ENCODE measurements around the gene RAD23A. TPM values are rescaled to one million over a fixed set of nuclear protein-coding genes. Genes with fewer than 3 reads are reported as not detected.

The RAD23A gene
- total RNA-seq, 1 experiment from 2014 or later, result 164 TPM

Other genes starting within 250 kb of the RAD23A start
- gene FBXW9, start 249.2 kb upstream of the RAD23A start, total RNA-seq (2014; rRNA removed; shearing (Covaris generic)), result 9.0 and 13.2 TPM in 2 replicates
- 24.0 and 25.8 TPM in 2 replicates for gene TNPO2, start 221.9 kb upstream of the RAD23A start, total RNA-seq (2014; rRNA removed; shearing (Covaris generic))
- gene TRIR, start 211.2 kb upstream of the RAD23A start, total RNA-seq (2014; rRNA removed; shearing (Covaris generic)), result 274 and 417 TPM in 2 replicates
- 88.5 and 127 TPM in 2 replicates for gene GET3, start 208.4 kb upstream of the RAD23A start, total RNA-seq (2014; rRNA removed; shearing (Covaris generic))
- gene BEST2, start 194.1 kb upstream of the RAD23A start, total RNA-seq (2014; rRNA removed; shearing (Covaris generic)), result 0.13 TPM in 1 of 2 replicates, not detected in the other
- 12.4 and 27.5 TPM in 2 replicates for gene HOOK2, start 170.3 kb upstream of the RAD23A start, total RNA-seq (2014; rRNA removed; shearing (Covaris generic))
- gene JUNB, start 154.4 kb upstream of the RAD23A start, total RNA-seq (2014; rRNA removed; shearing (Covaris generic)), result 112 and 115 TPM in 2 replicates
- 4.6 and 8.7 TPM in 2 replicates for gene PRDX2, start 144.1 kb upstream of the RAD23A start, total RNA-seq (2014; rRNA removed; shearing (Covaris generic))
- not detected in 2 replicates for gene THSD8, start 143.8 kb upstream of the RAD23A start, total RNA-seq (2014; rRNA removed; shearing (Covaris generic))
- gene RNASEH2A, start 139.3 kb upstream of the RAD23A start, total RNA-seq (2014; rRNA removed; shearing (Covaris generic)), result 68.8 and 78.9 TPM in 2 replicates
- not detected in 2 replicates for gene RTBDN, start 111.3 kb upstream of the RAD23A start, total RNA-seq (2014; rRNA removed; shearing (Covaris generic))
- not detected in 2 replicates for gene MAST1, start 107.3 kb upstream of the RAD23A start, total RNA-seq (2014; rRNA removed; shearing (Covaris generic))
- gene DNASE2, start 64.4 kb upstream of the RAD23A start, total RNA-seq (2014; rRNA removed; shearing (Covaris generic)), result 21.8 and 25.5 TPM in 2 replicates
- gene KLF1, start 58.7 kb upstream of the RAD23A start, total RNA-seq (2014; rRNA removed; shearing (Covaris generic)), result not detected in 2 replicates
- 25.9 and 43.7 TPM in 2 replicates for gene GCDH, start 54.7 kb upstream of the RAD23A start, total RNA-seq (2014; rRNA removed; shearing (Covaris generic))
- 0.24 TPM in 1 of 2 replicates, not detected in the other for gene SYCE2, start 26.6 kb upstream of the RAD23A start, total RNA-seq (2014; rRNA removed; shearing (Covaris generic))
- 48.3 and 101 TPM in 2 replicates for gene FARSA, start 12.2 kb upstream of the RAD23A start, total RNA-seq (2014; rRNA removed; shearing (Covaris generic))
- 1,330 and 1,700 TPM in 2 replicates for gene CALR, start 7.3 kb upstream of the RAD23A start, total RNA-seq (2014; rRNA removed; shearing (Covaris generic))
- gene GADD45GIP1, start 11.4 kb downstream of the RAD23A start, total RNA-seq (2014; rRNA removed; shearing (Covaris generic)), result 75.7 and 84.3 TPM in 2 replicates
- gene DAND5, start 23.7 kb downstream of the RAD23A start, total RNA-seq (2014; rRNA removed; shearing (Covaris generic)), result 0.41 TPM in 1 of 2 replicates, not detected in the other
- gene NFIX, start 49.6 kb downstream of the RAD23A start, total RNA-seq (2014; rRNA removed; shearing (Covaris generic)), result 9.4 and 10.9 TPM in 2 replicates
- not detected in 2 replicates for gene LYL1, start 157.0 kb downstream of the RAD23A start, total RNA-seq (2014; rRNA removed; shearing (Covaris generic))
- gene TRMT1, start 170.9 kb downstream of the RAD23A start, total RNA-seq (2014; rRNA removed; shearing (Covaris generic)), result 29.6 and 49.9 TPM in 2 replicates
- gene NACC1, start 172.4 kb downstream of the RAD23A start, total RNA-seq (2014; rRNA removed; shearing (Covaris generic)), result 48.9 and 75.9 TPM in 2 replicates
- gene STX10, start 204.5 kb downstream of the RAD23A start, total RNA-seq (2014; rRNA removed; shearing (Covaris generic)), result 106 and 125 TPM in 2 replicates
- 12.3 and 25.5 TPM in 2 replicates for gene IER2, start 204.5 kb downstream of the RAD23A start, total RNA-seq (2014; rRNA removed; shearing (Covaris generic))

Data from SJSA1 (cell line).